ENCODE measurements around the gene CHIT1. TPM values are rescaled to one million over a fixed set of nuclear protein-coding genes. Genes with fewer than 3 reads are reported as not detected.

CHIT1 gene
- polyA plus RNA-seq, 1 donor = 0.10 TPM

DNA sequence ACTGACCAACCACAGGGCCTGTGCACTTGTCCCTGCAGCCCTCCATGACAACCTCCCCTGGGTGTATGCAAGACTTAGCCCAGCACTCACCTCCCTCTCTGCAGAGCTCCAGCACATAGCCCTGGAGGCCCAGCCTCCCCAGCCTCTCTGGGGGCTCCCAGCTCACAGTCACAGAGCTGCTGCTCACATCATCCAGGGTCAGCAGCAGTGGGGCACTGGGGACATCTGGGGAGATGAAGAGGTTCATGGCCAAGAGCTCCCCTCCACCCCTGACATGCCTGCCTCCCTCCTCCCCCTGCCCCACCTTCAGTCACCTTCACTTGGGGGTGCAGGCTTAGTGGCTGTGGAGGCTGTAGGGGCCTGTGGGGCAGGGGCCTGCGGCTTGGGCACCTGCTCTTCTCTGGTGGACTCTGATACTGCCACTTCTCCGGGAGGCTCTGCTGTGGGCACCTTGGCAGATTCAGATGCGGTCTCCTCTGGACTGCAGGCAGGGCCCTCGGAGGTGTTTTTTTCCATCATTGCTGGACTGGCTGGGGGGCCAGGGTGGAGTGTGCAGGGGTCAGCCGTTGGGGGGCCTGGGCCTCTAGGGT lies 54.1 kb downstream of the CHIT1 start, which contains the start of gene MYBPH:
Gene MYBPH, minus strand, starts transcription at position 590 of the 590 bp plus-strand sequence. Its CDS starts 71 bp downstream, at position 519.
- DNase-seq = no peak

DNA sequence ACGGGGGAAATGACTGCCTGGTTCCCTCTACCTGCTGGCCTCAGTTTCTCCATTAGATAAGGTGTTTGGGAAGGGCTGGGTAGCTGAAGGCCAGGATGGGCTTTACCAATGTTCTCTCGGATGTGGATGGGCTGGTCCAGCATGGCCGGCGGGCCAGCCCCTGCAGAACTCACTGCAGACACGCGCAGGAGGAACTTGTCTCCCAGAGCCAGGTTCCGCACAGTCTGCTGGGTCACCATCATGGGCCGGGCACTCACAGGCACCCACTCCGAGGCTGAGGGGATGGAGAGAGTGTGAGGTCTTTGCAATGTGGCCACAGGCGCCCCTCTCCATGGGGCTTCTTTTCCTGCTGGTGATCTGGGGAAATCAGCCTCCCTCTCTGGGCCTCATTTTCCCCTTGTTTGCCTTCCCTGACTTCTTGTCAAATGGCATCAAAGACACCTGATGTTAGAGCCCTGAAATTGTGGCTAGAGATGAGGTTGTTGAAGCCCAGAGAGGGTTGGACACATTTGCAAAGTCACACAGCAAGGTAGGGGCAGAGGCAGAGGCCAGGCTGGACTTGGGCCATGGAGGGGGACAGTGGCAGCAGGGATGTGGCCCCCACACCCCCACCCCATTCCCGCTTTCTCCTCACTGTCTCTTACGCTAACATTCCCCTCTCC lies 55.0 kb downstream of the CHIT1 start:
- DNase-seq = no peak

DNA sequence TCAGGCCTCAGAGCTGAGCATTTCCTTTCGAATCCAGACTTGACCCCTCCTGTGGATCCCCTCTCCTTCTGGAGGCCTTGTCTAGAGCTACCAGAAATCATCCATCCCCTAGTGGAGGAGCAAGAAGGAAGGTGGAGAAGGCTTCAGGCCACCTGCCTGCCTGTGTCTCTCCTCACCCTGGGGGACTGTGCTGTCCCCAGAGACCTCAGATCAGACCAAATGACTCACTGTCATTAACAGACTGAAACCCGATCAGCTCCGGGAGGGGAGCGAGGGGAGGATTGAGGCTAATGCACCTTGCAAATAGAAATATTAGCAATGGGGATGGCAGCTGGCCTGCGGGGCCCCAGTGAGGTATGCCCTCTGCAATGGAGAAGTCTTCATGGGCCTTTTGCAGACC lies 55.9 kb downstream of the CHIT1 start:
- no peak for DNase-seq

DNA sequence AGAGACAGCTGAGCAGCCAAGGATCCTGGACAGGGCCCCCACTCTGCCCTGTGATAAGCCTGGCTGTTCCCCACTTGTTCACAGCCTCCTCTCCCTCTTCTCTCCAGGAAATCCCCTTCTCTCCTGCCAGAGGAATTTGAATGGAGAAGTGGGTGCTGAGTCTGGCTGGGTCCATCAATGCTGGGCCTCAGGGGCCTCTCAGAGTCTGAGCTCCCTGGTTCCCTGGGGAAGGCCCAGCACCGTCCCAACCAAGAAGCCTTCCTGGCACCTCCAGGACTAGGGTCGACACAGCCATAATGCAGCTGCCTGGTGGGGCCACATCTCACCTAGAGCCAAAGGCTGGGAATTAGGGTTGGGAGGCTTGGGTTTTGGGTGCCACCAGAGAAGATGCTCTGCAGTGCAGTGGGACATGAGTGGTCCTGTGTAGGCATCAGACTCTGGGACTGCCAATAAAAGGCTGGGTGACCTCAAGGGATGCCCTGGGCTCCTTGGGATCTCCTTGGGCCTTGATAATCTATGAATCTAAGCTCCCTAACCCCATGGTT lies 56.4 kb downstream of the CHIT1 start:
- no peak for DNase-seq

- no peak for DNase-seq
Observed at GRCh38 chr1:203172184-203173010, 57.1 kb downstream of the CHIT1 start.

DNA sequence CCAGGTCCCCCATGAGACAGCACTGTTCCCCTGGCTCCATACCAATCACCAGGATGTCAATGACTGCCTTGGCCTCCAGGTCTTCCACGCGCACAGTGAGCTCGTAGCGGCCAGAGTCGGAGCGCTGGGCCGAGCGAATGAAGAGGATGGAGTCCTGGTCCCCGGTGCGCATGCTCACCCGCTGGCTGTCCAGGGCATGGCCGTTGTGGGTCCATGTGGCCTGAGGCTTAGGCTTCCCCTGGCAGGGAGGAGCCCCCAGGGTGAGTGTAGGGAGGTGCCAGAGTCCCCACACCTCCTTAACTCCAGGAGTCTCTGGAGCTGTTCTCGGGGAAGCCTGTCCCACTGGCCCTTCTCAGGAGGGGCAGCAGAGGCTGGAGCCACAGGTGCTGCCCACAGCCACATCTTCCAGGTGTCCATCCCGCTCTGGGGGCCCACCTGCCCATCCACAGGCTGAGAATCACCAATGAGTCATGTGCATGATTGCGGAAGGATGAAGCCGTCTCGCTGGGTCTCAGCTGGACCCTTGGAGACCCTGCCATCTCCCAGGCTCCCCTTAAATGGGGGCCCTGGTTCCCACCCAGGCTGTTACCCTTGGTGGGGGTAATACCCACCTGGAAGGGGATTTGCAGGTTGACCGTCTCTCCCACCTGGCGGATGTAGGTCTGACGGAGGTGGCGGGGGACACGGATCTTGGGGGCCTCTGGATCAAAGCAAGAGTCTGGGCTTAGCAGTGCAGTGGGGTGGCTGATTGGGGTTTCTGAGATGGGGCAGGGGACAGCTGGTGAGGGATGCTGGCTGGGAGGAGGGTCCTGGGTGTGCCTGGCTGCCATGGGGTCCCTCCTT lies 57.9 kb downstream of the CHIT1 start:
- no peak for DNase-seq

GRCh38 chr1:203170625-203171330 lies 58.7 kb downstream of the CHIT1 start:
- no peak for DNase-seq

- no peak for DNase-seq
Observed at GRCh38 chr1:203169770-203170520, 59.5 kb downstream of the CHIT1 start.

DNA sequence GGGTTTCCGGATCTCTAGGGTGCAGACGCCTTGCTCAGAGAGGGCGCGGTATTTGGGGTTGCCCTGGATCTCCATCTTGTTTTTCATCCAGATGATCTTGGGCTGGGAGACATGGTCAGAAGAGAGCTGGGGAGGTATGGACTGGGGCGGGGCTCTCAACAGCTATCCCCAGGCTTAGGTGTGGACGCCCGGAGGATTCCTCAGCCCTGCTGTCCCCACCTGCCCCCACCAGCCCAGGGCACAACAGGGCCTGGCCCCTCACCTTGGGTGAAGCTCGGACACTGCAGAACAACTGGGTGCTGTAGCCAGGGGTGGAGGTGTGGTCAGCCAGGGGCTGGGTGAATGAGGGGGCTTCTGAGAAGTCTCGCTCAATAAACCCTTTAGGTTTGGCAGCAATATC lies 60.5 kb downstream of the CHIT1 start:
- no peak for DNase-seq

GRCh38 chr1:203168256-203168786 lies 61.2 kb downstream of the CHIT1 start:
- DNase-seq = no peak

GRCh38 chr1:203167913-203168200 lies 61.6 kb downstream of the CHIT1 start:
- no peak for DNase-seq

DNA sequence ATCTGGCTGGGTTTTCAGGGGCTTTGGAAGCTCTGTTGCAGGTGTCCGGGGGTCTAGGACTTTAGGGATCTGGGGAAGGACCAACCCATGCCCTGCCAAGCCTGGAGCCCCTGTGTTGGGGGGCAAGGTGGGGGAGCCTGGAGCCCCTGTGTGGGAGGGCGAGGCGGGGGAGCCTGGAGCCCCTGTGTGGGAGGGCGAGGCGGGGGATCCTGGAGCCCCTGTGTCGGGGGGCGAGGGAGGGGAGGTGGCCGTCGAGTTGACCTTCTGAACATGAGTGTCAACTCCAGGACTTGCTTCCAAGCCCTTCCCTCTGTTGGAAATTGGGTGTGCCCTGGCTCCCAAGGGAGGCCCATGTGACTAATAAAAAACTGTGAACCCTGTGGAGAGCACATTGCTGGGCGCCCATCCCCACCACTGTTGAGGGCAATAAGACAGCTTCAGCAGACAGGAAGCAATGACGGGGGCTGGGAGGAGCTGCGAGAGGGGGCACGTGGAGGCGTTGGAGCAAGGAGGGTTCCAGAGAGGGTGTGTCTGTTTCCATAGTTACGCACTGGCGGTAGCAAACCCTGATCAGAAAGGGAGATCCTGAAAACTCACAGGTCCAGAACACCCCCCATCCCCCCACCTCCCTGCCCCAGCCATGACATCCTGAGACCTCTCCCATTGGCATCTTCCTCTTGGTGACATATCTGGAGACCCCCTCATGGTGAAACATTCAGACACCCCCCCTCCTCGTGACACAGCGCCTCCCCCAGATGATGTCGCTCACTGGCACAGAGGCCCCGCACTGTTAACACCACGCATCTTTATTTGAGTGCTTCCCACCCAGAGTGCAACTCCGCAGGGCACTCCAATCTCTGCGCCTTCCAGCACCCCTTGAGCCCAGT lies 62.2 kb downstream of the CHIT1 start:
- DNase-seq = no peak

- no peak for DNase-seq
Observed at GRCh38 chr1:203166192-203166940, 63.1 kb downstream of the CHIT1 start.

Other genes starting within 250 kb of the CHIT1 start
- gene TMEM183A, start 222.3 kb downstream of the CHIT1 start, polyA plus RNA-seq (ENCODE audit: insufficient read length) = 73.9 TPM
- gene PPFIA4, start 203.2 kb downstream of the CHIT1 start, polyA plus RNA-seq (ENCODE audit: insufficient read length) = 9.7 TPM
- gene MYOG, start 143.7 kb downstream of the CHIT1 start, polyA plus RNA-seq (ENCODE audit: insufficient read length) = 0.18 TPM
- gene ADORA1, start 101.9 kb downstream of the CHIT1 start, polyA plus RNA-seq (ENCODE audit: insufficient read length) = 4.6 TPM
- gene MYBPH, start 53.8 kb downstream of the CHIT1 start, polyA plus RNA-seq (ENCODE audit: insufficient read length) = 0.18 TPM
- 7.4 TPM for gene CHI3L1, start 43.0 kb downstream of the CHIT1 start, polyA plus RNA-seq (ENCODE audit: insufficient read length)
- 102 TPM for gene BTG2, start 75.8 kb upstream of the CHIT1 start, polyA plus RNA-seq (ENCODE audit: insufficient read length)
- gene FMOD, start 121.4 kb upstream of the CHIT1 start, polyA plus RNA-seq (ENCODE audit: insufficient read length) = 46.4 TPM
- 1.3 TPM for gene PRELP, start 246.1 kb upstream of the CHIT1 start, polyA plus RNA-seq (ENCODE audit: insufficient read length)